NT2/D1 (cell line): Measurements from ENCODE around the gene MYZAP.

Experiments used
- DNase-seq: peaks from one replicate; pipeline ENCODE4 v3.0.0-alpha.2; 2011; ENCODE audit warnings: low read depth, low spot score
- H3K27me3 ChIP-seq: 2 replicates; pipeline ENCODE4 v1.6.0; 2011; ENCODE audit warnings: mild to moderate bottlenecking; ENCODE audit not compliant: insufficient read length, insufficient read depth
- H3K36me3 ChIP-seq: 2 replicates; pipeline ENCODE4 v1.6.1; 2011; ENCODE audit warnings: mild to moderate bottlenecking, low read length, mixed read lengths; ENCODE audit not compliant: insufficient read depth, insufficient read length
- H3K4me1 ChIP-seq: 2 replicates; pipeline ENCODE4 v1.5.1; 2011; ENCODE audit not compliant: insufficient read depth, insufficient read length
- H3K4me3 ChIP-seq: 2 replicates; pipeline ENCODE4 v1.5.1; 2011; ENCODE audit warnings: low read depth; ENCODE audit not compliant: insufficient read length
- H3K9ac ChIP-seq: 2 replicates; pipeline ENCODE4 v1.6.0; 2011; ENCODE audit warnings: low read depth; ENCODE audit not compliant: insufficient read length
- H3K9me3 ChIP-seq: 2 replicates; pipeline ENCODE4 v1.5.1; 2011; ENCODE audit warnings: mild to moderate bottlenecking, low read length; ENCODE audit not compliant: insufficient read depth
- SUZ12 ChIP-seq: IDR thresholded peaks from 2 replicates; pipeline ENCODE4 v1.6.1; 2011; ENCODE audit not compliant: insufficient read length, insufficient read depth; ENCODE audit errors: extremely low read depth
- YY1 ChIP-seq: IDR thresholded peaks from 2 replicates; pipeline ENCODE4 v1.6.1; 2011; ENCODE audit not compliant: insufficient read length, insufficient read depth
- ZNF274 ChIP-seq: IDR thresholded peaks from 2 replicates; pipeline ENCODE4 v1.6.1; 2011; ENCODE audit warnings: mild to moderate bottlenecking, low read depth, low read length

Gene MYZAP

GRCh38 chr15:57625703-57626448 is 34.2 kb downstream of the MYZAP start:
- DNase-seq, result no peak
- Histone ChIP-seq H3K9ac (no peak overlapping the region), H3K4me3 (no peak overlapping the region), H3K27me3 (no peaks in the 10 kb centered on the region), H3K4me1 (no peaks in the 10 kb centered on the region), H3K9me3 (no peaks in the 10 kb centered on the region), H3K36me3 (no peaks in the 10 kb centered on the region)
- TF ChIP-seq YY1 (no peak), SUZ12 (no peak), ZNF274 (no peak)

DNA sequence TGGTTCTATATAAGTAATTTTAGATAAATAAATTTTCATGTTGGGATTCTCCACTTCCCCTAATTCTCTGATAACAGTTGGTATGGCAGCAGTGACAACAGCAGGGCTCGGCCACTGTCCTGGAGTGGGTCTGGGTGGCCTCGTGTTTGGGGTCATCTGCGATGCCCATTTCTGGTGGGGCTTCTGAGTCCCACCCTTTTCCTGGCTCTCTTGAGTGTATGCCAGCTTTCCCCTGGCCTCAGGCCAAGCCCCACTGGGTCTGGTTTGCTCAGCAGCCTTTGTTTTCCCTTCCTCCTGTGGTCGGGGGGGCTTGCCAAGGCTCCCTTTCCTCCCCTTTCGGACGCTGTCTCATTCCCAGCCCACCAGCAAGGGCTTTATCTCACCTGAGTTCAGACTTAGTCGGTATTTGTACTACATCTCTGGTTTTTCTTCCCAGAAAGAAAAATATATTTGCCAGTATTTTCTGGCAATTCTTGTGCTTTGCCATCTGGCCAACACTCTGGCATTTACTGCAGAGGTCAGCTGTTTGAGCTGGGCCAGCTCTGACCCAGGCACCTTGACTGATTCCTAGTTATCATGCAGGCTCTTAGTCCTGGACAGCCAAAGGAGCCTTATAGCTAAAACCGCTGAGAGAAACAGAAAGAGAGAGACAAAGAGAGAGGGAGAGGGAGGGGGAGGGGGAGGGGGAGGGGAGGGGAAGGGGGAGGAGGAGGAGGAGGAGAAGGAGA is 35.2 kb downstream of the MYZAP start:
- no peak for DNase-seq
- Histone ChIP-seq H3K36me3 (no peaks in the 10 kb centered on the region), H3K9ac (no peak overlapping the region), H3K27me3 (no peaks in the 10 kb centered on the region), H3K4me3 (no peak overlapping the region), H3K4me1 (no peaks in the 10 kb centered on the region), H3K9me3 (no peaks in the 10 kb centered on the region)
- TF ChIP-seq YY1, result no peak
- no peak for TF ChIP-seq SUZ12
- TF ChIP-seq ZNF274, result no peak

GRCh38 chr15:57631386-57632110 is 39.8 kb downstream of the MYZAP start:
- Histone ChIP-seq H3K36me3 (no peaks in the 10 kb centered on the region), H3K27me3 (no peaks in the 10 kb centered on the region), H3K4me3 (no peak overlapping the region), H3K9me3 (no peaks in the 10 kb centered on the region), H3K9ac (no peak overlapping the region), H3K4me1 (no peaks in the 10 kb centered on the region)
- TF ChIP-seq YY1 (no peak), ZNF274 (no peak), SUZ12 (no peak)
- no peak for DNase-seq

GRCh38 chr15:57634290-57634689 is 42.6 kb downstream of the MYZAP start:
- no peaks in the 10 kb centered on the region for H3K36me3 ChIP-seq
- no peaks in the 10 kb centered on the region for H3K27me3 ChIP-seq
- no peaks in the 10 kb centered on the region for H3K9me3 ChIP-seq
- H3K4me1 ChIP-seq, result no peaks in the 10 kb centered on the region
- H3K4me3 ChIP-seq, result no peak overlapping the region
- H3K9ac ChIP-seq, result no peak overlapping the region
- no peak for DNase-seq
- TF ChIP-seq ZNF274 (no peak), YY1 (no peak), SUZ12 (no peak)

- no peaks in the 10 kb centered on the region for H3K36me3 ChIP-seq
- H3K9ac ChIP-seq, result no peak overlapping the region
- DNase-seq, result no peak
- TF ChIP-seq ZNF274 (no peak), YY1 (no peak), SUZ12 (no peak)
- H3K9me3 ChIP-seq, result no peaks in the 10 kb centered on the region
- H3K4me3 ChIP-seq, result no peak overlapping the region
- no peaks in the 10 kb centered on the region for H3K27me3 ChIP-seq
- H3K4me1 ChIP-seq, result no peaks in the 10 kb centered on the region
Measured at GRCh38 chr15:57635300-57635909, 43.7 kb downstream of the MYZAP start.

- Histone ChIP-seq H3K9ac (no peak overlapping the region), H3K36me3 (no peaks in the 10 kb centered on the region), H3K9me3 (no peaks in the 10 kb centered on the region), H3K4me1 (no peaks in the 10 kb centered on the region), H3K27me3 (no peaks in the 10 kb centered on the region), H3K4me3 (no peak overlapping the region)
- TF ChIP-seq YY1, result no peak
- TF ChIP-seq SUZ12, result no peak
- TF ChIP-seq ZNF274, result no peak
- no peak for DNase-seq
Measured at GRCh38 chr15:57637846-57638245, 46.1 kb downstream of the MYZAP start.
